ENCODE results near the gene SRL.

The SRL gene

GRCh38 chr16:4239020-4239419, 2.9 kb downstream of the SRL start:
- no peak for DNase-seq (ENCODE audit: extremely low read depth, low read depth)
- TF ChIP-seq CTCF (IDR thresholded peaks at IDR 0.05; ENCODE audit: low read depth, low read length): no peak

- no peak for TF ChIP-seq CTCF (IDR thresholded peaks at IDR 0.05; ENCODE audit: low read depth, low read length)
- DNase-seq (ENCODE audit: extremely low read depth, low read depth): no peak
Observed at GRCh38 chr16:4233431-4233830, 8.4 kb downstream of the SRL start.

- DNase-seq (ENCODE audit: extremely low read depth, low read depth): no peak
- no peak for TF ChIP-seq CTCF (IDR thresholded peaks at IDR 0.05; ENCODE audit: low read depth, low read length)
Observed at GRCh38 chr16:4232541-4233386, 9.1 kb downstream of the SRL start.

GRCh38 chr16:4231886-4232285, 10.0 kb downstream of the SRL start:
- DNase-seq (ENCODE audit: extremely low read depth, low read depth): no peak
- TF ChIP-seq CTCF (IDR thresholded peaks at IDR 0.05; ENCODE audit: low read depth, low read length): no peak

GRCh38 chr16:4231367-4231766, 10.5 kb downstream of the SRL start:
- no peak for TF ChIP-seq CTCF (IDR thresholded peaks at IDR 0.05; ENCODE audit: low read depth, low read length)
- DNase-seq (ENCODE audit: extremely low read depth, low read depth): no peak

GRCh38 chr16:4227040-4227332, 14.9 kb downstream of the SRL start:
- no peak for DNase-seq (ENCODE audit: extremely low read depth, low read depth)
- no peak for TF ChIP-seq CTCF (IDR thresholded peaks at IDR 0.05; ENCODE audit: low read depth, low read length)

GRCh38 chr16:4226251-4227039, 15.4 kb downstream of the SRL start:
- TF ChIP-seq CTCF (IDR thresholded peaks at IDR 0.05; ENCODE audit: low read depth, low read length): no peak

More at GRCh38 chr16:4226251-4227039, 15.4 kb downstream of the SRL start:
- no peak for DNase-seq (ENCODE audit: extremely low read depth, low read depth)

Measured in AG09319 (cell line).